Measurements from ENCODE around the gene STX17.
"Not testable (repeated sequence)": the region's sequence is repeated elsewhere in the genome, so short reads cannot be mapped to it uniquely, and the experiment has no call there.

The STX17 gene

GRCh38 chr9:99971410-99971809, 65.0 kb downstream of the STX17 start:
- DNase-seq (ENCODE audit: low spot score): no peak

- DNase-seq (ENCODE audit: low spot score): no peak
Observed at GRCh38 chr9:99973455-99973854, 67.0 kb downstream of the STX17 start.

GRCh38 chr9:99977033-99977792, 70.8 kb downstream of the STX17 start:
- DNase-seq (ENCODE audit: low spot score): no peak

GRCh38 chr9:99978221-99978620, 71.8 kb downstream of the STX17 start:
- DNase-seq (ENCODE audit: low spot score): no peak

GRCh38 chr9:99980598-99980997, 74.1 kb downstream of the STX17 start:
- DNase-seq (ENCODE audit: low spot score): no peak

- no peak for DNase-seq (ENCODE audit: low spot score)
Observed at GRCh38 chr9:99986642-99987041, 80.2 kb downstream of the STX17 start.

GRCh38 chr9:99990508-99990907, 84.1 kb downstream of the STX17 start:
- not testable (repeated sequence) for DNase-seq (ENCODE audit: low spot score)

- DNase-seq (ENCODE audit: low spot score): peak; percentile 8
Observed at GRCh38 chr9:99998266-99998665, 91.8 kb downstream of the STX17 start.

- no peak for DNase-seq (ENCODE audit: low spot score)
Observed at GRCh38 chr9:99998866-99999265, 92.4 kb downstream of the STX17 start.

- no peak for DNase-seq (ENCODE audit: low spot score)
Observed at GRCh38 chr9:99999797-100000196, 93.3 kb downstream of the STX17 start.

GRCh38 chr9:100011062-100011681, 104.7 kb downstream of the STX17 start:
- peak; percentile 53 for DNase-seq (ENCODE audit: low spot score)

- DNase-seq (ENCODE audit: low spot score): no peak
Observed at GRCh38 chr9:100012279-100012678, 105.8 kb downstream of the STX17 start.

- no peak for DNase-seq (ENCODE audit: low spot score)
Observed at GRCh38 chr9:100013573-100013972, 107.1 kb downstream of the STX17 start.

GRCh38 chr9:100014846-100015245, 108.4 kb downstream of the STX17 start:
- no peak for DNase-seq (ENCODE audit: low spot score)

GRCh38 chr9:100019541-100019940, 113.1 kb downstream of the STX17 start:
- no peak for DNase-seq (ENCODE audit: low spot score)

Measured in iPS-NIHi11 (cell line).